ENCODE results near the gene CAB39L. TPM values are rescaled to one million over a fixed set of nuclear protein-coding genes. Genes with fewer than 3 reads are reported as not detected.
"Not testable (repeated sequence)": the region's sequence is repeated elsewhere in the genome, so short reads cannot be mapped to it uniquely, and the experiment has no call there.

CAB39L gene
- polyA plus RNA-seq, 5 donors, result 8.2 to 13.0 (median 10.1) TPM

- no peak for DNase-seq
Observed at GRCh38 chr13:49310251-49310650, 133.6 kb downstream of the CAB39L start.

DNA sequence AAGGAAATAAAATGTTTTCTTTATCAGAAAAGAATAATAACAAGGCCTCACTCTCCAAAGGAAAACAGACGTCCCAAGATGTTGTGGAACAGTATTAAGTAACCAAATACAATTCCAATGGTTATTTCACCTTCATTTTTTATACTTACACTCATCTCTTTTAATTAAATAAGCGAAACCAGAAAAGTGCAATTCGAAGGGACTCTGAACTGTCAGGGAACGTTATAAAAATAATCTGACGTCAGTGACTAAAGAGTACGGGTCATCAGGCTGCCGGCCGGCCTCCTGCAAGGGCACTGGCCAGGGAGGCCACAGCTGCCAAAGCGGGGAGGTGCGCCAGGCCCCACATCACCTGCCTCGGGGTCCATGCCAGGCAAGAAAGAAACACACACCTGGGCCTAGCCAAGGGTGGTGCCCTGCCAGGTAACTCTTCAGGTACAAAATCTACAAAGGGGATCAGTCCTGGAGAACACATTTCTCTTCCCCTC lies 134.9 kb downstream of the CAB39L start:
- no peak for DNase-seq

- DNase-seq, result peak; percentile 87 to 89
Observed at GRCh38 chr13:49308097-49308875, 135.6 kb downstream of the CAB39L start.

GRCh38 chr13:49307365-49307764 lies 136.5 kb downstream of the CAB39L start:
- no peak for DNase-seq

DNA sequence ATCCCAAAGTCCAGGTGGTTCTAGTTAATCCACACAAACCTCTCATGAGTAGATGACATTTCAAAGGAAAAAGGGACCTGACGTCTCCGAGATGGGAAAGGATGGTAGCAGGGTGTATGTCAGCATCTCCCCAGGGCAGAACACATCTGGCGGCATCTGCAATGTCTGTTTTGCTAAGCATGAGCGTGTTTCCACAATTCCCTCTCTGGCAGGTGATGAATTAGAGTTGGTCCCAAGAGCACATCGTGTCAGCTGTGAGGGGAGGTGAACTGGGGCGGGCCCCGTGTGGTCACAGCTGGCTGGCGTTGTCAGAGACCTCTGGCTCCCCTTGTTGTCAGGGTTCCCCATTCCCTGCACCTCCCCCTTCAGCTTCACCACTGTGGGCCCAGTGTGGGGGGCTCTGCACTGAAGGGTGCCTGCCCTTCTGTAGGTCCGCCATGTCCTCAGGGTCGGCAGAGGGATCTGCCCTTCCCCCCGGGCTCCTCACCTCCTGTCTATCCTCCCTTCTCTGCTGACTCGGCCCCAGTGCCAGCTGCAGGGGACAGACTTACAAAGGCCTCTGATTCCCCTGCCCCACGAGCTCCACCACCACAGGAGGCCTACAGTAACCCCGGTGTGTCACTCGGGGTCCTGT lies 138.0 kb downstream of the CAB39L start:
- DNase-seq, result no peak

DNA sequence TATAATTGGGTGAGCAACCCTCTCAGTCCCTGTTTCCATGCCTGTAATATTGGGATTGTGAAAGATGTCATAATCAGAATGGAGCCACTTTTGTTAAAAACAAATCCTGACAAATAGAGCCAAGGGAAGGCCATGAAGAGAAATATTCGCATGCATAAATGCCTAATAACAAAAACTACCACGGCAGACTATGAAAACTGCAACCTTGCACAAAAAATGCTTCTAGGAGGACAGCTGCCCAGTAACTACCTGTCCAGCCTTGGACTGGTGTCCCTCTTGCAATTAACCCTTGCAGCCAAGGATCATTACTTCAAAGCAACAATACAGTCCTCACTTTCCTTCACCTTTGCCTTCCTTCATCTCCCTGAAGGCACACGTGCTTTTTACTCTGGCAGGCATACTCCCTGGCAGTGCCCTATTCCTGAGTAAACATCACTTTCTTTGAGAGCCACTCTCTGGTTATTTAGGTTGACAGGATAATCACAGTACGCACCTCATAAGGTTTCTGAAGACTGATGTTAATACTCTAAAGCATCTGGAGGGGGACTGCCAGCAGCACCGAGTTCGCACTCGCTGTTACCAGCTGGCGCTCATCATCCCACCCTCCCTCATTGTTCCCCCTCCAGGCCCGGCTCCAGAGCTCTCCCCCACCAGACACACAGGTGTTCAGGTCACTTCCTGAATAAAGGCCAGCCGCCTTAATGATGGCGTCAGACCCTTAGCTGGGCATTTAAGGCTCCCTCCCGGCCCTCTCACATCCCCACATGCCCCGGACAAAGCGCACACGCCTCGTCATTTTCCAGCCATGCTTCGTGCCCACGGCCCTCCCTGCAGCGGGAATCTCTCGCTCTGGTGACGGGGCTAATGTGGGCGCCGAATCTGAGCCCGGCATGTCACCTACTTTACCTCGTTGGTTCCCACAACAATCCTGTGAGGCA lies 138.8 kb downstream of the CAB39L start:
- no peak for DNase-seq

DNA sequence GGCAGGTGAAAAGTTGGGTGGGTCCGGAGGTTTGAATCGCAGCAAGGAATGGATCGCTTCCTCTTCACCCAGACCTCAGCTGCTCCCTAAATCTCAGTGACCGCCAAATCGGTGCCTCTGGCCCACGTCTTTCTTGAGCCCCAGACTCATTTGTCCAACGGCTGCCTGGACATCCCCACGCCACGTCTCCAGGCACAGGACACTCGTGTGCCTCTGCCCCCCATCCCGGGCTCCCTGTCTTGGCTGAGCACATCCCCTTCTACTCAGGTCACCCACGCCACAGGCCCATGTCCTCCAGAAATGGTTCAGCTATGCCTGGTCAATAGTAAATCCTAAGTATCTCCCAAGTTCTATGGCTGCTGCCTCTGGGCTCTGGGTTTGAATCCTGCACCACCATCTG lies 139.5 kb downstream of the CAB39L start:
- no peak for DNase-seq

GRCh38 chr13:49303533-49304252 lies 140.2 kb downstream of the CAB39L start:
- DNase-seq, result no peak

- DNase-seq, result no peak
Observed at GRCh38 chr13:49302817-49303216, 141.0 kb downstream of the CAB39L start.

GRCh38 chr13:49302222-49302621 lies 141.6 kb downstream of the CAB39L start:
- DNase-seq, result no peak

DNA sequence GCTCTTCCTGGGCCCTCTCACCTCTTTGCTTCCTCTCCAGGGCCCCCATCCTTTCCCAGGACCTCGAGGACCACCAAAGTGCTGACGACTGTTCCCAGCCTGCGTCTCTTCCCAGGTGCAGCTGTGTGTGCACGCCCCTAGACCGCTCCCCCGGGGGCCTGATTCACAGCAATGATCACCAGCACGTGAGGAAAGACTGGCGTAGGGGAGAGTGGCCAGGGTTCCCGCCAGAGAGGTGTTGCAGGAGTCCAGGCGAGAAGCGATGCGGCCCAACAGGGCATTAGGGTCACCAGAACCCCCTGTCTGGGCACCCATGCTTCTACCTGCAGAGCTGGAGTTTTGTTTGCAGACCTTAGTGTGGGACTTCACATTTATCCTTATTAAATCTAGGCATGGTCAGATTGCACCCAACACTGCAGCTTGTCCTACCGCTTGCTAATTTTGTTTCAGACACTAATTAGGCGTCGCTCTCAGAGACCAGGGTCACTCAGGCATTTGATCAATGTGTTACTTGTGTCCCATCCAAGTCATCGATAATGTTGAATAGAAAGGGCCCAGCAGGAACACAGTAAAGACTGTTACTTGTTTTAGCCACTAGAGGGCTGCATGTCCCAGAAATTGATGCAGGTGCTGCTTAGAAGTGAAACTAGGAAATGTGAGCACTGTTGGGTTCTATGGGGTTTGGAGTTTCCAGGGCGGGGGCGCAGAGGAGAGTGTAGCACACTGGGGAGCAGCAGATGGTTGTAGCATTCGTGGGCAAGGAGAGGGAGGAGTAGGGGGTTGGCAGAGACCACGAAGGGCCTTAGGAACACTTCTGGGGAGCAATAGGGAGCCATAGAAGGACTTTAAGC lies 142.9 kb downstream of the CAB39L start:
- peak; percentile 57 to 66 for DNase-seq

DNA sequence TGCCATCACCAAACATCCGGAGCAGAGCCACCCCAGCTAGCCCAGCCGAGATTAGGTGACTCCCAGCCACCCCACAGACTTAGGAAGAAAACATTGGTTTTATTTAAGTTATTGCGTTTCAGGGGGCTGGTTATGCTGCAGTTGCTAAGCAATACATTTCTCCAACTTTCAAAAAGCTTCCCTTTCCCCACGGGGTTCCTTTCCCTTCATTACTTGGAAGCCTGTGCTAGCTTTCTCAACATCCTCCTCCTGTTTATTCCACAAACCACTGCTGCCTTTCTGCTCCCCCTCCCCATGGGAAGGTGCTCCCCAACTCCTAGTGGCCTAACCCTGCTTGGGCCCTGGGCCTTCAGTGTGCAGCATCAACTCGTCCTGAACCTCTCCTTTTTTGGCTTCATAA lies 143.6 kb downstream of the CAB39L start:
- DNase-seq, result no peak

DNA sequence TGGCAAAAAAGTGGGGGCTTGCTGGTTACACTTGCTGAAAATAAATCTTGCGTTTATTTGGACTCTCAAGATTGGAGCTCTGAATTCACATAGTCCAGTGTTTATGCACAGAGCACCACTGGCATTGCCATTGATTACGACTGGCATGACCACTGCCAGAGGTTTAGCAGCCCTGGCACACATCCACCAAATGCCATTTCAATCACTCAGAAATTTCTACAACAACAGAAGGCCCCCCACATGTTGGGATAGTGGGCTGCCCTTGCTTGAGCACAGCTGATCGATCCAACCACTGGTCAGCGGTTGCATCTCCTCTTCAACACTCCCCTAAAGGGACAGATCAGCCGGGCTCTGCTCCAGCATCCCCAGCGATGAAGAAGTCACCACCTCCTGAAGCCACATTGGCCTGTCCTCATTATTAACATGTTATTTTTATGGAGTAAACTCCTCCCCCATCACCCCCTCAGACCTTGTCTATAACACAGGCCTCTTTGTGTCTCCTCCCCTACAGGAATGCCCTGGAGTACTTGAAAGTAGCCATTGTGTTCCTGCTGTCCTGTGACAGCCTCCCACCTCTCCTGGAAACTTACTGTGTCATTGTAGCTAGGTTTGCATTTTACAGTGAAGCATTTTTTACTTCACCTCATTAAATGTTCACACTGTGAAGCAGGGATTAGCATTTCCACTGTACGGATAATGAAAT lies 144.8 kb downstream of the CAB39L start:
- no peak for DNase-seq

GRCh38 chr13:49298416-49298815 lies 145.4 kb downstream of the CAB39L start:
- DNase-seq, result no peak

DNA sequence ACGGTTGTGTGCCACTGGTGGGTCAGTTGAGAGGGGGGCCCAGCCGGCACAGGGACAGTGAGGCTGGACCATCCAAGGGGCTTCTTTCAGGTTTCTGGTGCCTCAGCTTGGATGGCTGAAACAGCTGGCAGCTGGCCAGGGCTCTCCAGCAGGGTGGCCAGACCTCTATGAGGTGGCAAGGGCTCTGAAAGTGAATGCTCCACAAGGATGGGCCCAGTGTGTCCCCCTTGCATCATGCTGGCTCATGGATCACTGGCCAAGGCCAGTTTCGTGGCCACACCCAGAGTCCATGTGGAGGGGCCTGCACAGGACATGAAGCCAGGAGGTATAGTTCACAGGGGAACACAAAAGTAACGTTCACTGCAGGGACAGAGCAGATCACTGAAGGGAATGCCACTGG lies 146.5 kb downstream of the CAB39L start:
- DNase-seq, result no peak

DNA sequence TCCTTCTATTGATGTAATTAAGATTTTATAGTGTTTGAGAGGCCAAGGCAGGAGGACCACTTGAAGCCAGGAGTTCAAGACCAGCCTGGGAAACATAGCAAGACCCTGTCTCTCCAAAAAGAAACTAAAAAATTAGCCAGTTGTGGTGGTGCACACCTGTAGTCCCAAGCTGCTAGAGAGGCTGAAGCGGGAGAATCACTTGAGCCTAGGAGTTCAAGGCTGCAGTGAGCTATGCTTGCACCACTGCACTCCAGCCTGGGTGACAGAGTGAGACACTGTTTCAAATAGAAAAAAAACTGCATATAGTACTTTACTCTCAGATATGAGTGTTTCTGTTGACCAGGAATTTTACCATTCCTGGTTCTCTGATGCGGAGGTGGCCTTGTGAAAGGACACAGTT lies 147.2 kb downstream of the CAB39L start:
- DNase-seq, result no peak

DNA sequence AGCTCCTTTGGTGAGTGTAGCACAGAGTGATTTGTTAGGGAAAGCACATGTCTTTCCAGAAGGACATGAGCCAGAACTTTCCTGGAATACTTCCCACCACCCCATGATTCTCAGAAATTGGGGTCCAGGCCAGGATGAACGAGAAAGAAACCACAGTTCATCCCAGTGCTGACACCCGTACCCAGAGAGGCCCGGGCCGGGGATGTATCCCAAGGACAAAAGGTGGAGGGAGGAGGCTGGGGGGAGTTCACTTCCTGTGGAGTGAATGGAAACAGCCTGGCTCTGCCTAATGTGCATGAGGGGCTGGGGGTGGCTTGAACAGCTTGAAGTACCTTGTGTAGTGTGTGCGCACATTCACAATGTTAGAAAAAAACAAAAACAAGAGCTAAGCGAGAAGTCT lies 148.6 kb downstream of the CAB39L start:
- DNase-seq, result peak in 1 of 2 donors; percentile 30

DNA sequence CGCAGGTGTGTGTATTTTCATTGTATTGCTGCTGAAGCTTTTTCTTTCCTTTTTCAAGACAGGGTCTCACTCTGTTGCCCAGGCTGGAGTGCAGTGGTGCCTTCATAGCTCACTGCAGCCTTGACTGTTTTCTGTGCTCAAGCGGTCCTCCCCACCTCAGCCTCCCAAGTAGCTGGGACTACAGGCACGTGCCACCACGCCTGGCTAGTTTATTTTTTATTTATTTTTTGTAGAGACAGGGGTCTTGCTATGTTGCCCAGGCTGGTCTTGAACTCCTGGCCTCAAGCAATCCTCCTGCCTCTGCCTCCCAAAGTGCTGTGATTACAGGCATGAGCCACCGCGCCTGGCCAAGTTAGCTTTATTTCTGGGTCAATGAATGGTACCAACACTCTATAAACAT lies 149.1 kb downstream of the CAB39L start:
- DNase-seq, result not testable (repeated sequence)

GRCh38 chr13:49292742-49293486 lies 150.9 kb downstream of the CAB39L start:
- DNase-seq, result peak; percentile 82 to 83
